ENCODE data around the gene SLC4A4.

SLC4A4 gene

DNA sequence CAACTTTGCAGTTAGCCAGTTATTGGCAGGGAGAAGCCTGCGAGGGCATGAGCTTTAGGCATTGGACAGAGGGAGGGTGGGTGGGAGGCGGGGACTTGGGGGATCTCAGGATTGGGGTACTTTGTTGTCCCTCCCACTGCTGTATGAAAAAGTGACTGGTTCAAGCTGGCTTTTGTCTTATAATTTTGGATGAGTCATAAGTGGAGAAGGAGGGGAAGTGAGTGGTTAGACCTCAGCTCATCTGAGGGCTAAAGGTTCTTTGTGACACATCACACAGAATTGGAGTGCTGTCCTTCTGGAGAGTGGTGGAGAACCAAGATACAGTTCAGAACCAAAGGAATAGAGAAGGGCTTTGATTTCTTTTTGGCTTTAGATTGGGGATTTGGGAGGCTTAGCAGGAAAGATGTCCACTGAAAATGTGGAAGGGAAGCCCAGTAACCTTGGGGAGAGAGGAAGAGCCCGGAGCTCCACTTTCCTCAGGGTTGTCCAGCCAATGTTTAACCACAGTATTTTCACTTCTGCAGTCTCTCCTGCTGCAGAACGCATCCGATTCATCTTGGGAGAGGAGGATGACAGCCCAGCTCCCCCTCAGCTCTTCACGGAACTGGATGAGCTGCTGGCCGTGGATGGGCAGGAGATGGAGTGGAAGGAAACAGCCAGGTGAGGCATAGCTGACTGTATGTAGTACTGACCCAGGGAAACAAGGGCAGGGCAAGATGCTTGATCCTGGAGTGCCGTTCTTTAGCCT is at the start of gene SLC4A4:
Gene SLC4A4 (plus strand): TSS at position 175 of the 748 bp plus-strand sequence.
- DNase-seq: no peak

DNA sequence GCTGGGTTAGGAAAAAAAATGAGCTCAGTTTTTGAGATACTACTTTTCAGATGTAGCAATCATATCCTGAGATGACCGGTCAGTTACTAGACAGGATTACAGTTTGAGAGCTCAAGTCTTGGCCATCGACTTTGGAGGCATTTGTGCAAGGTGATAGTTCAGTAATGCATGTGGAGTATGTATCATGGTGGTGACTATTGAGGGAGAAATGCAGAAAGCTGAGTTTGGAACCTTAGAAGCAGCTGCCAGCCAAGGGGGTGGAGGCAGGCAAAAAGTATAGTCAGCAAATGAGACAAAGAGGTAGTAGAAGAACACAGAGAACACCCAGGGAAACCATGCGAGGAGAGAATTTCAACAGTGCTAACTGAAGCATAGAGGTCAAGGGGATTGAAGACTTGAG is 48.7 kb upstream of the SLC4A4 start:
- DNase-seq: no peak

DNA sequence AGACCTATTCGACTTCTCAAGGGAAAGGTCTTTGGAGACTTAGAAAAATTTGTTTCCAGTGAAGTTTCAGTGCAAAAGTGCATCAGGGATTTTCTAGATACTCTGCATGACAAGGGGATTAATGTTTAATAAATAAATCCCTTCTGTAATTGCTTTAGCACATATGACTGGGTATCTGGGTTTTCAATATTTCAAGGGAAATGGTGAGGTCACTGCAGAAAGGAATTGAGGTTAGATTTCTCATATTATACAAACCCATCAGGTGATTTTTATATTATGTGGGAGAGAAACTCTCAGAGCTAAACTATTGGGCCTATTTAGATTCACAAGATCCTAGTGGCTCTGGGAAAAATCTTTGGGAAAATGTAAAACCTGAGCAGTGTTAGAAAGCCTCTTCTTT is 48.3 kb upstream of the SLC4A4 start:
- no peak for DNase-seq

DNA sequence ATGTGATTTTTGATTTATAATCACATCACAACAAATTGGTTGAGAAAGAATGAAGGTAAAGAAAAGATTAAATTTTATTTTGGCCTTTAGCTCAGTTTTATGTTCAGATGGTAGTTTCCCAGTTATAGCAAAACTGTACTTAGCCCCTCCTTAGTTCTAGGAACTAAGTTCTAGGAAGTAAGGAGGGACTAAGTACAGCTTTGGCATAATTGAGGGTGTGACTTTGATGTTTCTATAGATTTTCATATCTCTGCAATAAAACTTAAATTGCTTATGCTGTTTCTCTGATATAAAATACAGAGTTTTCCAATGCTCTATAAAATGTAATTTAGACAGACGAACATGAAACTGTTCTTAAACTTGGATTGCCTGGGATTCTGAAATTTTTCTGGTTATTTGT is 46.6 kb upstream of the SLC4A4 start:
- no peak for DNase-seq

DNA sequence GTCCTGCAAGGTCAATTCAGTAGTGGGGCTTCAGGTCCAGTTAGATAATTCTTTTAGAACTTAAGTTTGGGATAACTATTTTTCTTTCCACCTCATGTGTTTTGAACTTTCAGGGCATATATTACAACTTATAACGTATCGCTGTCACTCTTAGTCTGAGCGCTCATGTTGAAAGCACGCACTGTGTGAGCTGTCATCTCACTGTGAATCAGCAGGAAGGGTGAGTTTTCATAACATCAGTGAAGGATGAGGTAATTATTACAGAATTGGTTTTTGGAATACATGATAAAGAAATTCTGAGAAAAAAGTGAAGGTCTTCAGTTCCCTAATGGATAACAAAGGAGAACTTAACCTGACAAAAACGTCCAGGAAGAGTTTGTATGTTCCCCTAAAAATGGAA is 45.1 kb upstream of the SLC4A4 start:
- no peak for DNase-seq

DNA sequence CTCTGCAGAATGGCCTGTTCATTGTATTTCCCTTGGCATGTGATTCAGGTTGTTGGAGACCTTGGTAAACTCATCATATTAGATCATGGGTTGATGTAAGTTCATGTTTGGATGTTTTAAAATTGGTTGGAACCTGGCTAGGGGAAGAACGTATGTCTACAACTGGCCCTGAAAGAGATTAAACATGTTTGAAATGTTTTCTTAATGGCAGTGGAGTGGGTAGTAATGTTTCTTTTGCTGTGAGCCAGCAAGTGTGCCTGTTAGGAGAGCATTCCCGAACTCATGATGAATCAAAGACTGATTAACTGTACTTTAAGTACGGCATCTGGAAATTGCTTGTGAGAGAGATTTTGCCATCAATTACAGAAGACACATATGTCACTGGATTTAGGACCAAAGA is 44.5 kb upstream of the SLC4A4 start:
- DNase-seq: no peak

DNA sequence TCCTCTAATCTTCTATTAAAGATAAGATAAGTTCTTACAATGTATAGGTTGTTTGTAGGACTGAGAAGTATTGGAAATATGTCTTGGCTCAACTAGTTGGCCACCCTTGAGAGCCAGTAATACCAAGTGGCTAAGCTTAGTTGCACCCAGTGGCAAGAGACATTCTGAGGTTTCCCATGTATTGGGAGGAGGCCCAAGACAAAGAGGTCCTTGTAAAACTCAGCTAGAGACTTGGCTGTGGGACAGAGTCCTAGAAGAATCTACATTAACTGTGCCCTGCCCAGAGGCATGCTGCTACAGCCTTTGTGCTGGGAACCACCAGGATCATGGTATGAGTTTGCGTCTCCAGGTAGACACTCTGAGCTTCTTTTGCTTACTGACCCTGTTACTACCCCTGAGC is 41.9 kb upstream of the SLC4A4 start:
- no peak for DNase-seq

DNA sequence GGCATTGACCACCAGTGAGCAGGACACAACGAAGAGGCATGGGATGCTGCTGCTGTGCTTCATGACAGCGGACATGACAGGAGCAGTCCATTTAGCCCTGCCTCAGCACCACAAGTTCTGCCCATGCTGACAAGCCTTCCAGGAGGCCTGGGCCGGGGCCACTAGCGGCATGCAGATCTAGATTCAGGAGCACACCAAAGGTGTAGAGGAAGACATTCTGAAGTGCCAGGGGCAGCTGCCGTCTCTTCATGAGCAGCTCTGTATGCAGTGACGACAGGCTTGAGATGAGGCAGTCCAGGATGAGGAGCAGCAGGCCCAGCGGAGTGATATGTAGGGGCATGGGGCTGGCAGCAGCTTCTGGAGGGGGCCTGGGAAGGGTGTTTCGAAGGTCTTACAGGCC is 38.5 kb upstream of the SLC4A4 start:
- no peak for DNase-seq

DNA sequence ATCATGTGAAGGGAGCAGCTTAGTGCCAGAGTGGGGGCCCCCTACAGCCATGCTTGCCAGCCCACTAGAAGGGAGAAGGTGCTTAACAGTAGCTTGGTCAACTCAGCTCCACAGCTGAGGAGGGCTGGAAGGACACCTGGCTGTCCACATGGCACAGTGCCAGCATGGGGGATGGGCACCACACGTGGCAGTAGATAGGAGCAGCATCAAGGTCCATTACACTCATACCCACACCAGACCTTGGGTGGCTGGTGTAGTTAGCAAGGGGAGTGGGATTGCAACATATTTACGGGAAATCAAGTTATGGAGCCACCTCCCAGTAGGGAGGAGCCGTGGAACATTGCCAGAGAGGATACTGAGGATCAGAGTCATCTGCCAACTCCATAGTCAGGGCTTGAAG is 37.9 kb upstream of the SLC4A4 start:
- no peak for DNase-seq

DNA sequence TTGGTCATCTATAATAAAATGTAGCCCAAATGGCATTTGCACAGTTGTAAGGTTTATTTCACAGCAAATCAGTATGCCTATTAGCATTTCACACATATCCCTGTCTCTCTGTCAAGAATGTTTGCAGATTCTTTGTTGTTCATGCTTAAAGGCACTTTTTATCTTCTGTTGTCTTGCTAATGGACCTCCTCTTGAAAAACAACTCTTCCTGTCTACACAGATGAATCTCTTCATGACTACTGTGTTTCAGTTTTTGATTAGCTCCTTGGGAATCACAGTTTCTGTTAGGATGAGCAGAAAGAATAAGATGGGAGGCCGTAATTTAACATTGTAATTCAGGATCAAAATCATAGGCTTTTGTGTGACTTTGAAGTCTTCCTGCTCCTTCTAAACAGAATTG is 35.5 kb upstream of the SLC4A4 start:
- no peak for DNase-seq

DNA sequence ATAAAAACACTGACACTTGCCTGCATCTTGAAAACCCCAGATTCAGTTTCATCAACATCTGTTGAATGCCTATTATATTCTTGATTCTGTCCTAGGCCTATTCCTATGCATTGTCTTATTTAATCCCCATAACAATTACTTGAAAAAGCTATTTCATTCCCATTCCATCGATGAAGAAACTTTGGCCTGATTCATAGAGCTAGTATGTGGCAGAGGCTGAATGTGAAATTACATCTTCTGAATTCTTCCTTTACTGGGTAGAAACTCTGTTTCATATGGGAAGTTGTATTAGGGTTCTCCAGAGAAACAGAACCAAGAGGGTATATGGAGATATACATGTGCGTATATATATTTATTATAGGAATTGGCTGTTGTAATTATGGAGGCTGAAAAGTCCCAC is 35.0 kb upstream of the SLC4A4 start:
- no peak for DNase-seq

DNA sequence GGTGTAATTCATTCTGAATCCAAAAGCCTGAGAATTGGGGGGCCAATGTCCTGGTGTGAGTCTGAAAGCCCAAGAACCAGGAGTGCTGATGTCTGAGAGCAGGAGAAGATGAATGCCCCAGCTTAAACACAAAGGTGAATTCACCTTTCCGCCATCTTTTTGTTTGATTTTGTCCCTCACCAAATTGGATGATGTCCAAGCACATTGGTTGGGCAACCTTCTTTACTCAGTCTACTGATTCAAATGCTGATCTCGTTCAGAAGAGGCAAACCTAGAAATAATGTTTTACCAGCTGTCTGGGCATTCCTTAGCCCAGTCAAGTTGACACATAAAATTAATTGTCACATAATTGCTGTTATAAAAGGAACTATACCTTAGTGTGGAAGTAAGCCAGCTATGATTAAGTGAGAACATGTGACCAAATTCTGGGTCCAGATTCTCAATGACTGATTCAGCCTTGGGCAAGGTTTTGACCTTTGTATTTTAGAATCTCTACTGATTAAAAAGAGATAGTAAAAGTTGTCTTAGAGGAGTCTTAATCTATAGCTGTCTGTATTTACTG is 34.5 kb upstream of the SLC4A4 start:
- DNase-seq: no peak

DNA sequence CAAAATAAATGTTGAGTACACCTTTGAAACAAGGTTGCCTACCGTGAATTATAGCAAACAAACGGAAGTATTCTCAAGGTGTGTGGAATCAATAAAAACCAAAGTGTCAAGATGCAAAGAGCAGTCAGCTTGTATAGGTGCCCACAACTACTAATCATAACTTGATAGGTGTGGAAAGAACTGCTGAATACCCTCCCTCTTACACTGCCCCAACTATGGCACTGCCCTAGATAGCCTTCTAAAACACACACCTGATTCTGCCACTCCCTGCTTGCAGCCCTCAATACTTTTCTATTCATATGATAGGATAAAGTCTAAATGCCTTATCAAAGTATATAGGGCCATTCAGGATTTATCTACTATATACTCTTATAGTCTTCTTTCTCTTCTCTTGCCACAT is 31.1 kb upstream of the SLC4A4 start:
- DNase-seq: no peak

DNA sequence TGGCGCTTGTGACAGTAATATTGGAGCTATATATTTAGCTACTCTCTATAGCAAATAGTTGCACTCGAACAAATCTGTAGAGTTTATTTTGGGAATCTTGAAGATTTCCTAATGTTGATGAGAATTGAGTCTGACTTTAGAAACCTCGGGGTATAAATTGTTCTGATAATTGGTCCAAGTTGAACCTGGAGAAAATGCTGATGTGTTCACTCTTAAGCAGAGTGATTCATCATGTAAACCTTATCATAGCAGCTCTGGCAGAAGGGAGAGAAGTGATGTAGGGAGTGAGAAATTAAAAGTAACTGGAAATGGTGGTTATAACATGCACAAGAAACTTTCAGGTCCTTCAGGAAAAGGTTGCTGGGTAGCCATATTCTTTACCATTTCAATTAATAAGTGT is 16.4 kb upstream of the SLC4A4 start:
- DNase-seq: no peak

DNA sequence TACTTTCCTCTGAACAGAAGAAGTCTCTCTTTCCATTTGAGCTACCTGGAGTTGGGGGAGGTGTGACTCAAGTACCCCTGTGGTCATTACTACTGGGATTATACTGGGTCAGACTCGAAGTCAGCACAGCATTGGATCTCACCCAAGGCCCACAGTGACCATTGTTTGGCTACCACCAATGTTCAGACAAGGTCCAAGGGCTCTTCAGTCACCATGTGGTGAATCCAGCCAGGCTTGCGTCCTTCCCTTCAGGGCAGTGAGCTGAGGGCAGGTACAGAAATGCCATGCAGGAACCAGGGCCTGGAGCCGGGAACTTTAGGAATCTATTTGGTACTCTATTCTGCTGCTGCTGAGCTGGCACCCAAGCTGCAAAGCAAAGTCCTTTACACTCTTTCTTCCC is 5.5 kb upstream of the SLC4A4 start:
- no peak for DNase-seq

DNA sequence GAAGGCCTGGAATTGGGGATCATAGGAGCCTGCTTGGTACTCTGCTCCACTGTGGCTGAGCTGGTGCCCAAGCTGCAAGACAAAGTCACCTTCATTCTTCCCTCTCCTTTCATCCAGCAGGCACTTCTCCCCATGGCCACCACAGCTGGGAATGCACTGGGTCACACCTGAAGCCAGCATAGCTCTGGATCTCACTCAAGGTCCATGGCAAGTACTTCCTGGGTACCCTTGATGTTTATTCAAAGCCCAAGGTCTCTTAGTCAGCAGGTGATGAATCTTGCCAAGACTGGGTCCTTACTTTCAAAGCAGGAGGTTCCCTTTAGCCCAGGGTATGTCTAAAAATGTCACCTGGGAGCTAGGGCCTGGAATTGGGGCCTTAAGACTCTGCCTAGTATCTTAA is 4.9 kb upstream of the SLC4A4 start:
- no peak for DNase-seq

DNA sequence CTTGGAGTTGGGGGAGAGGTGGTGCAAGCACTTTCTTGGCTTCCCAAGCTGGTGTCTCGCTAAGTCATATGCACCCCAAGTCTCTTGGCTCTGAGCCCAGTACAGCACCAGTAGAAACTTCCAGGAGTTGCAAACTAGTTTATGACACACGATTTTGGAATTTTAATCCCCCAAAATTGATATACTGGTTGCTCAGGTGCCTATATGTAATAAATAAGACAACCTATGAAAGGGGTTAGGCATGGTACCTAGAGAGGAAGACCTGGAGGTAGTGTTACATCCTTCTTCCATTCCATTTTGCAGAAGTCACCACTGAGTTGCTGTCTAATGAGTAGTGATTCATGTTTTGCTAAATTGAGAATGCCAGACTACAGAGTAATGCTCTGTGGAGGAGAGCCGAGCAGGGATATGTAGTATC is 4.3 kb upstream of the SLC4A4 start:
- no peak for DNase-seq

DNA sequence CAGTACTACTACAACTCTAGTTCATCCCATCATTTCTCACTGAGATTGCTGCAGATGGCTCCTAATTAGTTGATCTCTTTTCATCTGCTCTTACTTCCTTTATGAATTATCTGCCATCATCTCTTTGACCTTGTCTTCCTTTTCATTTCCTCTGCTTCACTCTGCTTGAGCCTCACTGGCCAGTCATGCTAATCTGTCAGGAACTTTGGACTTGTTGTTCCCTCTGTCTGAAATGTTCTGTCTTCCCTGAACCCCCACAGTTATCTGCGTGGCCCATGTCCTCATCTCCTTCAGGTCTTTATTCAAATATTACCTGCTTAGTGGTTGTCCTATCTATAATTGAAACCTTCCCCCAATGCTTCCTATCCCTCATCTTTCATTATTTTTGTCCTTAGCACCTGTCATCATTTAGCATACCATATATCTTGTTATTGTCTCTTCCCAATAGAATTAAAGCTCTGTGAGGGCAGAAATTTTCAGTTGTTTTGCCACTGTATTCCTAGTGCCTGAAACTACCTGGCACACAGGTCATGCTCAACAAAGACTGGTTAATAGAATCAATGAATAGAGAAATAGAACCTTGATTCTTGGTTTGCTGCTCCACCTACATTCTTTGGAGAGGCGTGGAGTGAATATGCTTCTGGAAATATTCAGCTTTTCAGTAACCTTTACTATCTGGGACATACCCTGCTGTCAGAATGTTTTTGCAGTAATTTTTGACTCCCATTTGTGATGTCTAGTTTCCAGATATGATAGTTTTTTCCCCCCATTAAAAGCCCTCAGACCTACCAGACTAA is 5.0 kb downstream of the SLC4A4 start:
- DNase-seq: no peak

DNA sequence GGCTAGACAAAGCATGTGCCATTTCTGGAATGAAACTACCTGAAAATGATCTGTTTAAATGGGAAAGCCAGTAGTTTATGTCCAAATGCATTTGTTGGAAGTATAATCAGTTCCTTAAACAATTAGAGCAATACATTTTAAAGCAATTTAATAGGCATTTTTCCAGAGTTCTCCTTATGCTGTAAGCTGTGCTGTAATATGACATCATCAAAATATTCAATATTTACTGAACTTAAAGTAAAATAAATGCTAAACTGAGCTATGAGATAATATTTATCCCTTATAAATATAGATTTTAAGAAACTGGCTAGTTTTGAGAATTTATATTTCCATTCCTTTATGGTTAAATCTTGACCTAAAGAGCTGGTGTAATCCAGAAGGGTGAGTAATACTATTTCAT is 7.9 kb downstream of the SLC4A4 start:
- DNase-seq: no peak

DNA sequence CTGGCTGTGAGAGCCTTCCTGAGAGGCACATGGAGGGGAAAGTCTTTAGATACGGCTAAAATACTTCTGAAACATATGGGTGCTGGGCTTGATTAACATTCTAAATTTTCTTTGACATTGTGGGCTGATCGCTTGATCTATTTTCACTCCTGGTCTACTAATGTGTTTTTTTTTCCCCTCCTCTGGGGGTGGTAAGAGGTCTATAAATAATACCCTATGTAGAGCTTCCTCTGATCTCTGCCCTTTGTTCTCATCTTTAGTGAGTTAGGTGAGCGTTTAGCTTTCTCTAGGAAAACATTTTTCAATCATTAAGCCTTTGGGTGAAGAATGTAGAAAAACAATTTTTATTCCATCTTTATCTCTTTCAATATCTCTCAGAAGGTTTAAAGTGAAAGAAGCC is 9.8 kb downstream of the SLC4A4 start:
- no peak for DNase-seq

DNA sequence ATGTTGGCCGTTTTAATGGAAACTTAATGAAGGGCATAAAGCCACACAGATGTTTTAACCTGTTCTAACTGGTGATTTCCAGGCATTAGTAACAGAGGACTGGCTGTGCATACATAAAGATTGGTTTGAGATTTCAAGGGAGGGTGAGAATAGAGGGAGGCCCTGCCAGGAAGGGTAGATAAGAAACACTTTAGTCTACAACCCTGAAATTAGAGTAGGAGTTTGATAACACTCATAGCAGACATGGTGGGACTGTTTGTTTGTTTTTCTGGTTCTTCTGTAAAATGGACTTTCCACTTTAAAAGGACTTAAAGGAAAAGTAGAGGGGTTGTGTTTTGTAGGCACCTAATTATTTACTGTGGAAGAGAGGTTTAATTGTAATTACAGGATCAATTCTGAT is 16.2 kb downstream of the SLC4A4 start:
- DNase-seq: no peak

DNA sequence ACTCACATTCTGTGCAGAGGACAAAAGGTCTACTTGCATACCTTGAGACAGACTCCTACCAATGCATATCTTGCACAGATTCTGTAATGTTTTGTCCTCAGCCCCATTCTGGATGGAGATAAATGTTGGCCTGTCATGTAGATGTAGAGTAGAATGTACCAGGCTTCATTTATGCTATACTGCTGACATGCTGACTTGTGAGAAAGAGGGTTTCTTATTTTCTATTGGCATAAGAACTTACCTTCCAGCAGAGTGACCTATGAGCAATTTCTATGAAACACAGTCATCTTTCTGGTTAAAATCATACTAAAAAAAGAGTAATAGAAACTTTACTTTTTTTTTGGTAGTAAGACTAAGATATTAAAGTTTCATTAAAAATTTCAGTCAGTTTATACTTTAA is 17.2 kb downstream of the SLC4A4 start:
- DNase-seq: no peak

DNA sequence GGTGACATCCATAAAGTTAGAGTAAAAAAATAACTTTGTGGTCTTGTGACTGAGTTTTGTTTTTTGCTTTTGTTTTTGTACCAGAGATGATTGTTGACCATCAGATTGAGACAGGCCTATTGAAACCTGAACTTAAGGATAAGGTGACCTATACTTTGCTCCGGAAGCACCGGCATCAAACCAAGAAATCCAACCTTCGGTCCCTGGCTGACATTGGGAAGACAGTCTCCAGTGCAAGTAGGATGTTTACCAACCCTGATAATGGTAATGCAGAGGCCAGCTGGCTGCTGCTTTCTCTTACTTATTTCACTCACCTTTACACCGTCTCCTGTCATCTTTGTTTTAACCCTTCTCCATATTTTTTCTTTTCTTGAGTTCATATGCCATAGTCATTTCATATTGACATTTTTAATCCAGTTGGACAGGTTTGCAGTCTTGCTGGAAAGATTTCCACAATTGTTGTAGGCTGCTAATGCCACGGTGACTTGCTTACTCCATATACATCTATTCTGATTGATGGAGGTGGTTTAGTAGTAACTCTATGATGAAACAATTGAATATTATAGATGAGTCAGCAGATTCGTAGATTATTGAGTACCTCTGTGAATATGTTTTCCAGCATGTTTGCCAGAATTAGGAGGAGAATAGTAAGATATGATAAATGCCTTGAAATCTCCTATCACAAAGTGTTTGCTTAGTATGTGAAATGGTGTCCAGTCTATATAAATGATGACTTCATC is 18.3 kb downstream of the SLC4A4 start:
- DNase-seq: no peak

DNA sequence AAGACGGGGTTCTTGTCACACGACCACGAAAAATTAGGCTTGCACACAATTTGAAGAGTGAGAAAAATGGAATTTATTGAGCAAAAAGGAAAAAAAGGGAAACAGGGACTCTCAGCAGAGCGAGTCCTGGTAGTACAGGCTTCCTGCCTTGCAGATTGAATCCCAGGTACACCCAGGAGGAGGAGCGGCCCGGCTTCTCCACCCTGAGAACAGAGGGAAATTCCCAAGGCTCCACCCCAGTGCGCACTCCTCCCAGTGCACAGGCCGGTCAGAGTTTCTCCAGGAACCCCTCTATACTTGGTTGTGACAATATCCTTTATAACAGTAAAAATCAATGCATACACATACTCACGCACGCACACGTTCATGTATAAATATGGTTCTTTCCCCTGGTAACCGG is 22.0 kb downstream of the SLC4A4 start:
- no peak for DNase-seq
